ENCODE results near the gene C4orf50. TPM values are rescaled to one million over a fixed set of nuclear protein-coding genes. Genes with fewer than 3 reads are reported as not detected.

Gene C4orf50
- total and polyA plus RNA-seq, 2 of the 4 experiments (the other 2 are of a cell fraction), result not detected

DNA sequence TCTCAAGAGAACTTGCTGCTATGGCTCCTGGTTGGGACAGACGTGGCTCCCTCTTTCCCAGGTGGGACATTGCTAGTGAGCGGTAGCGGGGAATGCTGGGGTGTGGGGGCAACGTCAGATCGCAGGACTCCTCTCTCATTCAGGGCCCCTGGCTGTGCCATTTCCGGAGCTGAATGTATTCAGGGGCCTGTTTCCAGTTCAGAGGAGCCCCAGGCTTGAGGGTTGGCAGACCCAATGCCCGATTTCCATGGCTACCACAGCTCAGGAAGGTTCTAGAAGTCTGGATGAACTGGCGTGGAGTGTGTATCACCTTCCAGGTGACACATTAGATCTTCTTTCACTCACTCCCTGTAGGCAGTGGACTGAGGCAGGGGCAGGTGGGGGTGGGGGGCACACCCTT, 99.2 kb downstream of the C4orf50 start:
- dilution Hi-C loops (cut with HindIII; ENCODE audit: low sequenced_read_pairs, unreplicated experiment) (no loop called here), in situ Hi-C loops (cut with MboI; ENCODE audit: low sequenced_read_pairs) (no loop called here), intact Hi-C loops (cut with micrococcal nuclease) (no loop called here)
- H3K14ac ChIP-seq (replicated peaks; ENCODE audit: low read depth, low read length), result no peak overlapping the region
- H3K9me1 ChIP-seq (ENCODE audit: insufficient read depth, low read length), result no peaks in the 10 kb centered on the region
- H2BK15ac ChIP-seq (ENCODE audit: low read depth, low read length), result no peak overlapping the region
- no peak overlapping the region for H3K9ac ChIP-seq (ENCODE audit: low read depth, low read length)
- ChIA-PET POLR2A (ENCODE audit: unreplicated experiment) (no interaction called here), CTCF (no interaction called here)
- no peak overlapping the region for H2BK20ac ChIP-seq (ENCODE audit: low read depth, low read length)
- H3K36me3 ChIP-seq (ENCODE audit: control insufficient read depth, insufficient read depth, low read length), result no peaks in the 10 kb centered on the region
- H2AK5ac ChIP-seq (ENCODE audit: low read depth, low read length), result no peak overlapping the region
- H2AK9ac ChIP-seq (replicated peaks; ENCODE audit: low read depth, low read length, poor library complexity), result no peak overlapping the region
- no peak overlapping the region for H2BK120ac ChIP-seq (ENCODE audit: low read depth, low read length)
- no peak overlapping the region for H3K18ac ChIP-seq (ENCODE audit: low read depth, low read length)
- H3K56ac ChIP-seq (ENCODE audit: extremely low read depth, insufficient read depth, low read length), result no peak overlapping the region
- DNase-seq, result no peak
- H3K4ac ChIP-seq (ENCODE audit: low read depth, low read length), result no peak overlapping the region
- no peak overlapping the region for H4K91ac ChIP-seq (ENCODE audit: insufficient read depth, low read depth, low read length)
- H3K9me3 ChIP-seq (ENCODE audit: control insufficient read depth, insufficient read depth, low read length), result no peaks in the 10 kb centered on the region
- TF ChIP-seq SMC3 (IDR thresholded peaks at IDR 0.05; ENCODE audit: low read depth, low read length), result no peak
- no peak for TF ChIP-seq FOS (IDR thresholded peaks at IDR 0.05; ENCODE audit: low read depth, low read length)
- ATAC-seq (ENCODE audit: low read depth), result no peak
- no peak overlapping the region for H2BK5ac ChIP-seq (ENCODE audit: low read depth, low read length, poor library complexity, severe bottlenecking)
- peaks cover 12% of the 10 kb centered on the region for H3K27me3 ChIP-seq (ENCODE audit: control insufficient read depth, insufficient read depth, low read length)
- WGBS, 2 experiments (ENCODE audit: extremely low coverage in 2 of 2, insufficient read length in 1 of 2), result 100% methylated on average over 2 of the region's 8 CpGs; no CpG with 5 or more reads in 1 of the 2 experiments
- no peak overlapping the region for H4K5ac ChIP-seq (ENCODE audit: low read depth, low read length)
- no peaks in the 10 kb centered on the region for H3K79me1 ChIP-seq (ENCODE audit: low read depth in 1 of 2, low read length in 2 of 2)
- no peaks in the 10 kb centered on the region for H3K4me1 ChIP-seq (ENCODE audit: control insufficient read depth, insufficient read depth, low read length)
- H3K27ac ChIP-seq (ENCODE audit: insufficient read depth, low read length), result no peak overlapping the region
- no TSS peak for BruUV-seq (replicated peaks)
- no peak overlapping the region for H3K4me3 ChIP-seq (ENCODE audit: insufficient read depth, low read depth, low read length)
- no peak overlapping the region for H3K4me2 ChIP-seq (ENCODE audit: low read depth, low read length)
- no peak overlapping the region for H4K8ac ChIP-seq (ENCODE audit: low read depth in 2 of 2, low read length in 2 of 2)
- no peak overlapping the region for H3K23ac ChIP-seq (ENCODE audit: low read depth, low read length)
- no peaks in the 10 kb centered on the region for H4K20me1 ChIP-seq (ENCODE audit: insufficient read depth, low read length)
- H2AFZ ChIP-seq (replicated peaks; ENCODE audit: low read length, poor library complexity), result no peak overlapping the region

All from IMR-90 (cell line).